ENCODE measurements around the gene MRPL33. TPM values are rescaled to one million over a fixed set of nuclear protein-coding genes. Genes with fewer than 3 reads are reported as not detected.
A peak's percentile ranks its signal among the peaks of the same experiment; 100 is the strongest.

MRPL33 gene
- total and polyA plus RNA-seq, 2 of the 13 experiments (the other 11 are each of a cell fraction or from before 2014, with no cell fraction given): 69.7 to 218 TPM

- BruUV-seq (replicated peaks): no TSS peak
- Histone ChIP-seq H3K27me3 (ENCODE audit: control insufficient read depth in 1 of 2, insufficient read depth in 2 of 2, low read length in 2 of 2) (no peaks in the 10 kb centered on the region), H3K36me3 (replicated peaks in 1 of 2; ENCODE audit: control insufficient read depth in 1 of 2, insufficient read depth in 2 of 2, low read length in 2 of 2) (no peaks in the 10 kb centered on the region), H3K4me1 (ENCODE audit: insufficient read depth, low read length) (peaks cover 15% of the 10 kb centered on the region), H3K79me2 (ENCODE audit: insufficient read depth, low read length) (no peaks in the 10 kb centered on the region), H4K20me1 (ENCODE audit: insufficient read depth, low read length) (no peaks in the 10 kb centered on the region), H3K4me3 (replicated peaks in 1 of 3; ENCODE audit: insufficient read depth in 1 of 3, low read depth in 2 of 3, low read length in 3 of 3) (no peak overlapping the region), H3K9me3 (ENCODE audit: low read length) (no peaks in the 10 kb centered on the region), H3K4me2 (ENCODE audit: low read depth, low read length) (no peak overlapping the region), H3K9ac (ENCODE audit: insufficient read depth, low read depth, low read length) (no peak overlapping the region), H3K27ac (ENCODE audit: extremely low read length, insufficient read depth, low read length) (no peak overlapping the region), H2AFZ (ENCODE audit: low read length) (no peak overlapping the region)
- intact Hi-C loops (cut with micrococcal nuclease; ENCODE audit: unreplicated experiment): loop anchor here (10.0 kb wide), 1 partner anchor 195 kb away; no protein-coding TSS in a partner anchor
- no peak for FAIRE-seq
- ChIA-PET POLR2A (interaction anchor here (1.0 kb wide), 1 partner anchor 80 kb away, joined by 3 read pairs; the partner anchor contains the start of genes BABAM2 and RBKS), CTCF (ENCODE audit: low intra/inter-chr PET ratio, low total read pairs) (no interaction called here)
- no peak for ATAC-seq
- 73% methylated on average over 3 of the region's 3 CpGs for WGBS (ENCODE audit: low lambda C conversion rate)
- no peak for TF ChIP-seq RBAK (CRISPR knock-in tag; IDR thresholded peaks at IDR 0.05)
- peak; percentile 39; the same call in 1 of the 2 replicates for TF ChIP-seq CEBPB (IDR thresholded peaks at IDR 0.05; ENCODE audit: borderline replicate concordance, low read depth, low read length)
- DNase-seq (ENCODE audit: low spot score): no peak
- in situ Hi-C loops (cut with HindIII; ENCODE audit: extremely low pct_ligation_motif_present, low pct_unique_long_range_greater_than_20kb): no loop called here
These were observed 38.3 kb downstream of the MRPL33 start for GRCh38 chr2:27809761-27810241.

DNA sequence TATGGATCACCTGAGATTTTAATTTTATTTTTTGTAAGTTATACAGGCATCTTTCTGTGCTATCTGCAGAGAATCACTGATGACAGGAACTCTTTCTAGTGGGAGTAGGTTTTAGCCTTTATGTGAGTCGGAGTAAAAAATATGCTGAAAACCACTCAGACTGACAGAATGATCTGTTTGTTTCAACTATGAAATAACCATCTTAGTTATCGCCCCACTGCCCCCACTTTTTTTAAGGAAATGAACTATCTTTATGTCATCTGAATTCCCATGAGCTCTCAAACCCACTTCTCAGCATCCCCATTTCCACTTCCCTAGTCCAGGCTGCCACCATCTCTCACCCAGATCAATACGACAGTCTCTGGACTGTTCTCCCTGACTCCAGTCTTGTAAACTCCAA is 38.9 kb downstream of the MRPL33 start:
- Histone ChIP-seq H2AFZ (ENCODE audit: low read length) (no peak overlapping the region), H3K4me3 (replicated peaks in 1 of 3; ENCODE audit: insufficient read depth in 1 of 3, low read depth in 2 of 3, low read length in 3 of 3) (no peak overlapping the region), H3K27ac (ENCODE audit: extremely low read length, insufficient read depth, low read length) (no peak overlapping the region), H3K9me3 (ENCODE audit: low read length) (no peaks in the 10 kb centered on the region), H3K4me2 (ENCODE audit: low read depth, low read length) (no peak overlapping the region), H3K27me3 (ENCODE audit: control insufficient read depth in 1 of 2, insufficient read depth in 2 of 2, low read length in 2 of 2) (no peaks in the 10 kb centered on the region), H3K9ac (ENCODE audit: insufficient read depth, low read depth, low read length) (no peak overlapping the region), H3K79me2 (ENCODE audit: insufficient read depth, low read length) (no peaks in the 10 kb centered on the region), H3K36me3 (replicated peaks in 1 of 2; ENCODE audit: control insufficient read depth in 1 of 2, insufficient read depth in 2 of 2, low read length in 2 of 2) (no peaks in the 10 kb centered on the region), H3K4me1 (ENCODE audit: insufficient read depth, low read length) (peaks cover 15% of the 10 kb centered on the region), H4K20me1 (ENCODE audit: insufficient read depth, low read length) (no peaks in the 10 kb centered on the region)
- FAIRE-seq: no peak
- 94% methylated on average over 3 of the region's 3 CpGs for WGBS (ENCODE audit: low lambda C conversion rate)
- DNase-seq (ENCODE audit: low spot score): no peak
- POLR2A ChIA-PET: interaction anchor here (1.0 kb wide), 1 partner anchor 80 kb away, joined by 3 read pairs; the partner anchor contains the start of genes BABAM2 and RBKS
- ATAC-seq: no peak
- CTCF ChIA-PET (ENCODE audit: low intra/inter-chr PET ratio, low total read pairs): no interaction called here
- no TSS peak for BruUV-seq (replicated peaks)
- in situ Hi-C loops (cut with HindIII; ENCODE audit: extremely low pct_ligation_motif_present, low pct_unique_long_range_greater_than_20kb) (no loop called here), intact Hi-C loops (cut with micrococcal nuclease; ENCODE audit: unreplicated experiment) (no loop called here)
- TF ChIP-seq PLRG1 (conservative IDR thresholded peaks at IDR 0.05) (no peak), TBL1XR1 (IDR thresholded peaks at IDR 0.05; ENCODE audit: borderline replicate concordance, low read length, partially characterized antibody) (no peak), PHF20 (CRISPR knock-in tag; IDR thresholded peaks at IDR 0.05) (no peak), ZNF776 (CRISPR knock-in tag; IDR thresholded peaks at IDR 0.05) (no peak), HNF4A (CRISPR knock-in tag; IDR thresholded peaks at IDR 0.05) (no peak), RFXANK (CRISPR knock-in tag; IDR thresholded peaks at IDR 0.05) (no peak), ZNF576 (CRISPR knock-in tag; IDR thresholded peaks at IDR 0.05) (no peak)
- TF ChIP-seq, protein P1, sequence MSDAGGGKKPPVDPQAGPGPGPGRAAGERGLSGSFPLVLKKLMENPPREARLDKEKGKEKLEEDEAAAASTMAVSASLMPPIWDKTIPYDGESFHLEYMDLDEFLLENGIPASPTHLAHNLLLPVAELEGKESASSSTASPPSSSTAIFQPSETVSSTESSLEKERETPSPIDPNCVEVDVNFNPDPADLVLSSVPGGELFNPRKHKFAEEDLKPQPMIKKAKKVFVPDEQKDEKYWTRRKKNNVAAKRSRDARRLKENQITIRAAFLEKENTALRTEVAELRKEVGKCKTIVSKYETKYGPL (CRISPR knock-in tag; IDR thresholded peaks at IDR 0.05): no peak
- TF ChIP-seq, protein P2, sequence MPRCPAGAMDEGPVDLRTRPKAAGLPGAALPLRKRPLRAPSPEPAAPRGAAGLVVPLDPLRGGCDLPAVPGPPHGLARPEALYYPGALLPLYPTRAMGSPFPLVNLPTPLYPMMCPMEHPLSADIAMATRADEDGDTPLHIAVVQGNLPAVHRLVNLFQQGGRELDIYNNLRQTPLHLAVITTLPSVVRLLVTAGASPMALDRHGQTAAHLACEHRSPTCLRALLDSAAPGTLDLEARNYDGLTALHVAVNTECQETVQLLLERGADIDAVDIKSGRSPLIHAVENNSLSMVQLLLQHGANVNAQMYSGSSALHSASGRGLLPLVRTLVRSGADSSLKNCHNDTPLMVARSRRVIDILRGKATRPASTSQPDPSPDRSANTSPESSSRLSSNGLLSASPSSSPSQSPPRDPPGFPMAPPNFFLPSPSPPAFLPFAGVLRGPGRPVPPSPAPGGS (CRISPR knock-in tag; IDR thresholded peaks at IDR 0.05): no peak
- TF ChIP-seq, protein P3, sequence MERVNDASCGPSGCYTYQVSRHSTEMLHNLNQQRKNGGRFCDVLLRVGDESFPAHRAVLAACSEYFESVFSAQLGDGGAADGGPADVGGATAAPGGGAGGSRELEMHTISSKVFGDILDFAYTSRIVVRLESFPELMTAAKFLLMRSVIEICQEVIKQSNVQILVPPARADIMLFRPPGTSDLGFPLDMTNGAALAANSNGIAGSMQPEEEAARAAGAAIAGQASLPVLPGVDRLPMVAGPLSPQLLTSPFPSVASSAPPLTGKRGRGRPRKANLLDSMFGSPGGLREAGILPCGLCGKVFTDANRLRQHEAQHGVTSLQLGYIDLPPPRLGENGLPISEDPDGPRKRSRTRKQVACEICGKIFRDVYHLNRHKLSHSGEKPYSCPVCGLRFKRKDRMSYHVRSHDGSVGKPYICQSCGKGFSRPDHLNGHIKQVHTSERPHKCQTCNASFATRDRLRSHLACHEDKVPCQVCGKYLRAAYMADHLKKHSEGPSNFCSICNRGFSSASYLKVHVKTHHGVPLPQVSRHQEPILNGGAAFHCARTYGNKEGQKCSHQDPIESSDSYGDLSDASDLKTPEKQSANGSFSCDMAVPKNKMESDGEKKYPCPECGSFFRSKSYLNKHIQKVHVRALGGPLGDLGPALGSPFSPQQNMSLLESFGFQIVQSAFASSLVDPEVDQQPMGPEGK (CRISPR knock-in tag; IDR thresholded peaks at IDR 0.05): no peak
- TF ChIP-seq, protein P4, sequence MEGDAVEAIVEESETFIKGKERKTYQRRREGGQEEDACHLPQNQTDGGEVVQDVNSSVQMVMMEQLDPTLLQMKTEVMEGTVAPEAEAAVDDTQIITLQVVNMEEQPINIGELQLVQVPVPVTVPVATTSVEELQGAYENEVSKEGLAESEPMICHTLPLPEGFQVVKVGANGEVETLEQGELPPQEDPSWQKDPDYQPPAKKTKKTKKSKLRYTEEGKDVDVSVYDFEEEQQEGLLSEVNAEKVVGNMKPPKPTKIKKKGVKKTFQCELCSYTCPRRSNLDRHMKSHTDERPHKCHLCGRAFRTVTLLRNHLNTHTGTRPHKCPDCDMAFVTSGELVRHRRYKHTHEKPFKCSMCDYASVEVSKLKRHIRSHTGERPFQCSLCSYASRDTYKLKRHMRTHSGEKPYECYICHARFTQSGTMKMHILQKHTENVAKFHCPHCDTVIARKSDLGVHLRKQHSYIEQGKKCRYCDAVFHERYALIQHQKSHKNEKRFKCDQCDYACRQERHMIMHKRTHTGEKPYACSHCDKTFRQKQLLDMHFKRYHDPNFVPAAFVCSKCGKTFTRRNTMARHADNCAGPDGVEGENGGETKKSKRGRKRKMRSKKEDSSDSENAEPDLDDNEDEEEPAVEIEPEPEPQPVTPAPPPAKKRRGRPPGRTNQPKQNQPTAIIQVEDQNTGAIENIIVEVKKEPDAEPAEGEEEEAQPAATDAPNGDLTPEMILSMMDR (CRISPR knock-in tag; IDR thresholded peaks at IDR 0.05): no peak
